Upper lobe of left lung (tissue), 6 donors: ENCODE data around the gene CYBC1. TPM values are rescaled to one million over a fixed set of nuclear protein-coding genes. Genes with fewer than 3 reads are reported as not detected.

Experiments
- ATAC-seq, 2 donors: fragments of 200-7000 bp; cut with Tn5 transposase; one replicate each; pipeline ENCODE4 v1.9.1; 2022; ENCODE audit warnings: mild to moderate bottlenecking in 2 of 2, moderate library complexity in 2 of 2; ENCODE audit not compliant: low FRiP score in 2 of 2
- DNase-seq, 2 donors: peaks; one replicate each; pipeline ENCODE4 v3.0.0-alpha.2; 2019 to 2020
- H3K27ac ChIP-seq, 4 donors: fragments of 200-600 bp; sonication (generic); one replicate each; pipeline ENCODE4 v1.5.1; 2016 to 2019
- H3K27me3 ChIP-seq, 4 donors: fragments of 200-600 bp; sonication (generic); one replicate each; pipeline ENCODE4 v1.5.1; 2017 to 2019
- H3K36me3 ChIP-seq, 4 donors: fragments of 200-600 bp; sonication (generic); one replicate each; pipeline ENCODE4 v1.5.1; 2016 to 2019
- H3K4me1 ChIP-seq, 4 donors: fragments of 200-600 bp; sonication (generic); one replicate each; pipeline ENCODE4 v1.5.1; 2018 to 2019
- H3K4me3 ChIP-seq, 4 donors: fragments of 200-600 bp; sonication (generic); one replicate each; pipeline ENCODE4 v1.5.1; 2017 to 2019; ENCODE audit warnings: mild to moderate bottlenecking in 2 of 4, moderate library complexity in 1 of 4
- H3K9me3 ChIP-seq, 4 donors: fragments of 200-600 bp; sonication (generic); one replicate each; pipeline ENCODE4 v1.5.1; 2018 to 2019
- CTCF ChIP-seq, 6 experiments: fragments of 450-650 bp in 4 of 6; fragments of 200-600 bp in 2 of 6; sonication (generic) in 2 of 6; IDR thresholded peaks; one replicate each; pipeline ENCODE4 v1.5.1; 2016 to 2019; ENCODE audit warnings: antibody characterized with exemption in 6 of 6
- EP300 ChIP-seq, 4 donors: sonication (generic); formaldehyde crosslinking; IDR thresholded peaks; one replicate each; pipeline ENCODE4 v1.5.1; 2017; ENCODE audit warnings: antibody characterized with exemption in 4 of 4, control low read depth in 2 of 4
- POLR2A ChIP-seq, 4 donors: fragments of 450-650 bp; IDR thresholded peaks; one replicate each; pipeline ENCODE4 v1.5.1; 2016 to 2017; ENCODE audit warnings: antibody characterized with exemption in 4 of 4, mild to moderate bottlenecking in 2 of 4
- POLR2AphosphoS5 ChIP-seq, 2 donors: sonication (generic); formaldehyde crosslinking; IDR thresholded peaks; one replicate each; pipeline ENCODE4 v1.5.1; 2017; ENCODE audit warnings: antibody characterized with exemption in 2 of 2
- WGBS, 2 donors: methylation state at CpG; one replicate each; pipeline ENCODE4 v1.1.5; 2017 to 2018; 5-methylcytosine and 5-hydroxymethylcytosine counted together
- total RNA-seq, 6 donors: library from RNA; depleted of rRNA in 4 of 6; stranded (reverse); fragments of >200 nt in 4 of 6; gene quantifications; one replicate each; pipeline versions ENCODE4 v1.1.0 to v1.2.1, GENCODE V29; 2016 to 2021
- donor health status: DM: no; HTN: no; CAD: no; lungs with moderate emphysema.
- donor health status: DM: no; HTN: yes; CAD: no; lungs with severe emphysema.

CYBC1 gene
- total RNA-seq, 6 donors from 2014 or later = 74.9 to 193 (median 108) TPM

GRCh38 chr17:82487910-82488309 is 37.4 kb upstream of the CYBC1 start:
- DNase-seq = peak in 1 of 2 donors; percentile 80
- WGBS, 2 donors = 48 to 70% methylated on average over 13 to 14 of the region's 14 CpGs
- H3K4me1 ChIP-seq = peaks cover 0 to 14% (median 8%) of the 10 kb centered on the region in 4 donors
- peaks cover 21 to 64% (median 53%) of the 10 kb centered on the region in 4 donors for H3K36me3 ChIP-seq
- no peaks in the 10 kb centered on the region for H3K9me3 ChIP-seq
- H3K4me3 ChIP-seq = no peak overlapping the region
- peak; percentile 23 to 76 for ATAC-seq
- H3K27ac ChIP-seq = peak overlapping the region in 2 of 4 donors; percentile 3 to 35
- TF ChIP-seq CTCF (IDR thresholded peaks at IDR 0.05) (no peak), EP300 (IDR thresholded peaks at IDR 0.05) (no peak), POLR2A (IDR thresholded peaks at IDR 0.05) (no peak)
- H3K27me3 ChIP-seq = no peaks in the 10 kb centered on the region

GRCh38 chr17:82486231-82487094 is 35.9 kb upstream of the CYBC1 start:
- H3K9me3 ChIP-seq = no peaks in the 10 kb centered on the region
- TF ChIP-seq POLR2AphosphoS5 (IDR thresholded peaks at IDR 0.05) (no peak), POLR2A (IDR thresholded peaks at IDR 0.05) (no peak), EP300 (IDR thresholded peaks at IDR 0.05) (no peak)
- no peak for ATAC-seq
- peaks cover 21 to 79% (median 63%) of the 10 kb centered on the region in 4 donors for H3K36me3 ChIP-seq
- no peak for DNase-seq
- 82 to 84% methylated on average over 11 to 13 of the region's 13 CpGs for whole genome bisulfite sequencing, 2 donors
- H3K4me1 ChIP-seq = peaks cover 0 to 14% (median 8%) of the 10 kb centered on the region in 4 donors
- H3K27me3 ChIP-seq = no peaks in the 10 kb centered on the region
- H3K27ac ChIP-seq = peak overlapping the region in 1 of 4 donors; percentile 8
- no peak overlapping the region for H3K4me3 ChIP-seq

- Histone ChIP-seq H3K9me3 (no peaks in the 10 kb centered on the region), H3K27ac (no peak overlapping the region), H3K36me3 (peaks cover 40 to 100% (median 84%) of the 10 kb centered on the region in 4 donors), H3K4me3 (no peak overlapping the region), H3K4me1 (peaks cover 0 to 14% (median 8%) of the 10 kb centered on the region in 4 donors), H3K27me3 (no peaks in the 10 kb centered on the region)
- TF ChIP-seq CTCF (IDR thresholded peaks at IDR 0.05) (no peak), POLR2A (IDR thresholded peaks at IDR 0.05) (no peak), EP300 (IDR thresholded peaks at IDR 0.05) (no peak), POLR2AphosphoS5 (IDR thresholded peaks at IDR 0.05) (no peak)
- ATAC-seq = no peak
- WGBS, 2 donors = 70 to 97% methylated on average over 2 to 9 of the region's 9 CpGs
- DNase-seq = no peak
These were observed 33.3 kb upstream of the CYBC1 start for GRCh38 chr17:82483836-82484235.

GRCh38 chr17:82483204-82483660 is 32.7 kb upstream of the CYBC1 start:
- Histone ChIP-seq H3K27ac (no peak overlapping the region), H3K27me3 (no peaks in the 10 kb centered on the region), H3K4me3 (no peak overlapping the region), H3K36me3 (peaks cover 40 to 100% (median 89%) of the 10 kb centered on the region in 4 donors), H3K9me3 (no peaks in the 10 kb centered on the region), H3K4me1 (peaks cover 0 to 8% (median 3%) of the 10 kb centered on the region in 4 donors)
- DNase-seq (no peak), ATAC-seq (no peak)
- 91 to 94% methylated on average over 6 of the region's 6 CpGs for WGBS, 2 donors
- no peak for TF ChIP-seq POLR2A (IDR thresholded peaks at IDR 0.05)
- TF ChIP-seq POLR2AphosphoS5 (IDR thresholded peaks at IDR 0.05) = no peak
- no peak for TF ChIP-seq EP300 (IDR thresholded peaks at IDR 0.05)
- TF ChIP-seq CTCF (IDR thresholded peaks at IDR 0.05) = no peak

- Histone ChIP-seq H3K4me1 (no peaks in the 10 kb centered on the region), H3K27me3 (no peaks in the 10 kb centered on the region), H3K9me3 (no peaks in the 10 kb centered on the region), H3K27ac (no peak overlapping the region), H3K36me3 (peaks cover 34 to 100% (median 79%) of the 10 kb centered on the region in 4 donors), H3K4me3 (no peak overlapping the region)
- DNase-seq (no peak), ATAC-seq (peak in 1 of 2 donors; percentile 55)
- WGBS, 2 donors = 96 to 100% methylated on average over 1 to 9 of the region's 9 CpGs
- TF ChIP-seq POLR2AphosphoS5 (IDR thresholded peaks at IDR 0.05) = no peak
- TF ChIP-seq CTCF (IDR thresholded peaks at IDR 0.05) = no peak
- TF ChIP-seq EP300 (IDR thresholded peaks at IDR 0.05) = no peak
- no peak for TF ChIP-seq POLR2A (IDR thresholded peaks at IDR 0.05)
These were observed 29.8 kb upstream of the CYBC1 start for GRCh38 chr17:82480318-82480717.
